GM23248 (cell line): ENCODE data around the gene GINM1. TPM values are rescaled to one million over a fixed set of nuclear protein-coding genes. Genes with fewer than 3 reads are reported as not detected.
A peak's percentile ranks its signal among the peaks of the same experiment; 100 is the strongest.

Experiments
- DNase-seq: peaks from one replicate; pipeline ENCODE4 v3.0.0-alpha.2; 2015
- H2AFZ ChIP-seq: fragments of 200-600 bp; sonication (generic); 2 replicates; pipeline ENCODE4 v1.6.1; 2016; ENCODE audit warnings: antibody characterized with exemption
- H3F3A ChIP-seq: fragments of 200-600 bp; sonication (generic); 2 replicates; pipeline ENCODE4 v1.6.1; 2016; ENCODE audit warnings: mild to moderate bottlenecking, antibody characterized with exemption, mixed run types; ENCODE audit not compliant: insufficient read depth
- H3K27ac ChIP-seq: fragments of 200-600 bp; sonication (generic); 2 replicates; pipeline ENCODE4 v1.5.1; 2016; ENCODE audit warnings: mild to moderate bottlenecking
- H3K27me3 ChIP-seq: fragments of 200-600 bp; sonication (generic); replicated peaks from 2 replicates; pipeline ENCODE4 v1.6.1; 2016; ENCODE audit warnings: mild to moderate bottlenecking; ENCODE audit not compliant: insufficient read depth
- H3K36me3 ChIP-seq: fragments of 200-600 bp; sonication (generic); 2 replicates; pipeline ENCODE4 v1.6.1; 2016; ENCODE audit warnings: low read depth, mild to moderate bottlenecking
- H3K4me1 ChIP-seq: fragments of 200-600 bp; sonication (generic); 2 replicates; pipeline ENCODE4 v1.6.1; 2016; ENCODE audit warnings: mild to moderate bottlenecking; ENCODE audit not compliant: insufficient read depth
- H3K4me2 ChIP-seq: fragments of 200-600 bp; sonication (generic); one replicate; pipeline ENCODE4 v1.6.1; 2016; ENCODE audit warnings: mild to moderate bottlenecking; ENCODE audit not compliant: unreplicated experiment
- H3K4me3 ChIP-seq: fragments of 200-600 bp; sonication (generic); 2 replicates; pipeline ENCODE4 v1.5.1; 2016; ENCODE audit warnings: mild to moderate bottlenecking
- H3K79me2 ChIP-seq: fragments of 200-600 bp; sonication (generic); 2 replicates; pipeline ENCODE4 v1.6.1; 2016; ENCODE audit warnings: mild to moderate bottlenecking; ENCODE audit not compliant: insufficient read depth
- H3K9ac ChIP-seq: fragments of 200-600 bp; sonication (generic); 2 replicates; pipeline ENCODE4 v1.6.1; 2016; ENCODE audit warnings: mild to moderate bottlenecking
- H3K9me2 ChIP-seq: fragments of 200-600 bp; sonication (generic); 2 replicates; pipeline ENCODE4 v1.6.1; 2016; ENCODE audit warnings: mixed run types, mild to moderate bottlenecking, moderate library complexity; ENCODE audit not compliant: insufficient read depth
- H3K9me3 ChIP-seq: fragments of 200-600 bp; sonication (generic); one replicate; pipeline ENCODE4 v1.6.1; 2017; ENCODE audit warnings: low read depth
- H4K20me1 ChIP-seq: fragments of 200-600 bp; sonication (generic); 2 replicates; pipeline ENCODE4 v1.6.0; 2016; ENCODE audit not compliant: insufficient read depth
- EZH2 ChIP-seq: fragments of 200-600 bp; sonication (generic); IDR thresholded peaks from 2 replicates; pipeline ENCODE4 v1.6.1; 2018; ENCODE audit warnings: antibody characterized with exemption, mild to moderate bottlenecking; ENCODE audit not compliant: insufficient read depth, poor library complexity, severe bottlenecking
- EZH2phosphoT487 ChIP-seq: fragments of 200-600 bp; sonication (generic); IDR thresholded peaks from 2 replicates; pipeline ENCODE4 v1.6.1; 2018; ENCODE audit warnings: antibody characterized with exemption, moderate library complexity, mild to moderate bottlenecking, low read depth; ENCODE audit not compliant: insufficient read depth
- WGBS, 2 experiments: methylation state at CpG; one replicate each; pipeline ENCODE4 v1.1.6; 2015 to 2017; ENCODE audit warnings: low lambda C conversion rate in 2 of 2, low coverage in 1 of 2; ENCODE audit errors: missing lambda C conversion rate in 2 of 2; 5-methylcytosine and 5-hydroxymethylcytosine counted together
- in situ Hi-C: fragments of 300-500 bp; cut with MboI; formaldehyde crosslinking; loops from 2 replicates; pipeline ENCODE4 v1.15.0; 2020
- polyA plus RNA-seq: library from polyadenylated mRNA; unstranded; fragments of >200 nt; fragmentation: Nextera tagmentation; extraction: Ambion mirVana; gene quantifications from 2 replicates; pipeline ENCODE4 v1.2.1, GENCODE V29; 2016
- total RNA-seq: library from RNA; depleted of rRNA; stranded (reverse); fragments of >200 nt; shearing (Covaris generic); gene quantifications from 2 replicates; pipeline ENCODE4 v1.2.3, GENCODE V29; 2014

The GINM1 gene
- total and polyA plus RNA-seq, 2 experiments from 2014 or later: 83.1 to 98.7 TPM

DNA sequence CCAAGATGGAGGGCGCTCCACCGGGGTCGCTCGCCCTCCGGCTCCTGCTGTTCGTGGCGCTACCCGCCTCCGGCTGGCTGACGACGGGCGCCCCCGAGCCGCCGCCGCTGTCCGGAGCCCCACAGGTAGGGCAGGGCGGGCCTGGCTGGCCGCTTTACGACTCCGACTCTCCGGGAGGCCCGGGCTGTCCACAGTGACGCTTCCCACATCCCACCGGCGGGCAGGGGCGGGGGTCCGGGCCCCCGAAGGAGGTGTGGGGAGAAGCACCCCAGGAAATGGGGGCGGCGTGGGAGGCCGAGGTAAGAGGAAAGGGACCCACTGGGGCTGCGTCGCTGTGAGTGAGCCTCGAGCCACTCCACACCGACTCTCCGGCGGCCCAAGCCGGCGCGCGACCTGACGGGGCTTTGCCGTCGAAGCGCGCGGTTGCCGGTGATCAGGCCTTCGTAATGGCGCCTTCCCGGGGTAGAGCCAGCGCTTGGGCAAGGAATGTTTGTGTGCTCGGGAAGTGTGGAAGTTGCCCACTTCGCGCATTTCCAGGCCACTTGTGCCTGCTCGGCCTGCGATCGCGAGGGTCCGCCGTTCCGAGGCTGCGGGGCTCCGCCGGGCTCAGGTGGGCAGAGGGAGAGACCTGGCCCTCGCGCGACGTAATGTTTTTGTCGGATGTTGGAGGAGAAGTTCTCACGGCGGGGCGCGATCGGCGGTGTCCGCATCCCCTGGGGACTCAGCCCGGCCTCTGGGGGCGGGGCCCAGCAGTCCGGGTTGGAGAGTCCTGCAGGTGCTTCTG, 427 bp downstream of the GINM1 start:
- no peaks in the 10 kb centered on the region for H3K27me3 ChIP-seq
- H2AFZ ChIP-seq: peak overlapping the region; percentile 98
- 0 out of 2 replicates have a peak, but pooled peaks cover 10% of the 10 kb centered on the region for H3F3A ChIP-seq
- peak overlapping the region; percentile 83 for H3K4me2 ChIP-seq
- WGBS, 2 experiments: 1% methylated on average over 72 to 81 of the region's 81 CpGs
- H3K27ac ChIP-seq: peak overlapping the region; percentile 80
- no peak for TF ChIP-seq EZH2
- no peak for TF ChIP-seq EZH2phosphoT487
- H3K79me2 ChIP-seq: peaks cover 45% of the 10 kb centered on the region
- no peaks in the 10 kb centered on the region for H3K9me2 ChIP-seq
- peaks cover 9% of the 10 kb centered on the region for H3K4me1 ChIP-seq
- H4K20me1 ChIP-seq: no peaks in the 10 kb centered on the region
- no peaks in the 10 kb centered on the region for H3K36me3 ChIP-seq
- in situ Hi-C loops: no loop called here
- H3K4me3 ChIP-seq: peak overlapping the region; percentile 94
- peak overlapping the region; percentile 92 for H3K9ac ChIP-seq
- DNase-seq: peak; percentile 72
- no peaks in the 10 kb centered on the region for H3K9me3 ChIP-seq

DNA sequence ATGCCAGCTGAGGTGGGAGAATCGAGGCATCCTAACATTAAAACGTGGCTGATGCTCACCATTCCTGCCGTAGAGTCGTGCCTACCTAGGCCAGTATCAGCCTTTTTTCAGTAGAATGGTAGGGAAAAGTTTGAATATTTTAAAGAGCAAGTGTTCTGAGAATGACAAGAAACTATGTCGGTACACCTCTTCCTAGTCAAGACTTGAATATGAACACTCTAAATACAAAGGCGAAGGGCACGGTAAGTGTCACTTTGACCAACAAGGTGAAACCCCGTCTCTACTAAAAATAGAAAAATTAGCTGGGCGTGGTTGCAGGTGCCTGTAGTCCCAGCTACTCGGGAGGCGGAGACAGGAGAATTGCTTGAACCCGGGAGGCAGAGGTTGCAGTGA, 1.0 kb downstream of the GINM1 start:
- H2AFZ ChIP-seq: peak overlapping the region; percentile 98
- in situ Hi-C loops: no loop called here
- no peaks in the 10 kb centered on the region for H3K9me2 ChIP-seq
- no peaks in the 10 kb centered on the region for H3K36me3 ChIP-seq
- peak overlapping the region; percentile 92 for H3K9ac ChIP-seq
- H3K4me1 ChIP-seq: peaks cover 9% of the 10 kb centered on the region
- H3F3A ChIP-seq: 0 out of 2 replicates have a peak, but pooled peaks cover 10% of the 10 kb centered on the region
- H3K79me2 ChIP-seq: peaks cover 51% of the 10 kb centered on the region
- no peaks in the 10 kb centered on the region for H3K9me3 ChIP-seq
- peak overlapping the region; percentile 94 for H3K4me3 ChIP-seq
- H4K20me1 ChIP-seq: no peaks in the 10 kb centered on the region
- H3K4me2 ChIP-seq: peak overlapping the region; percentile 83
- peak overlapping the region; percentile 80; the same call in 1 of the 2 replicates for H3K27ac ChIP-seq
- 45 to 48% methylated on average over 12 of the region's 12 CpGs for WGBS, 2 experiments
- DNase-seq: no peak
- TF ChIP-seq EZH2 (no peak), EZH2phosphoT487 (no peak)
- H3K27me3 ChIP-seq: no peaks in the 10 kb centered on the region

GRCh38 chr6:149567945-149568585, 1.9 kb downstream of the GINM1 start:
- H3K36me3 ChIP-seq: no peaks in the 10 kb centered on the region
- no peaks in the 10 kb centered on the region for H3K9me2 ChIP-seq
- no peak overlapping the region for H3K4me3 ChIP-seq
- no peaks in the 10 kb centered on the region for H3K27me3 ChIP-seq
- no peak for TF ChIP-seq EZH2phosphoT487
- no peak for TF ChIP-seq EZH2
- DNase-seq: no peak
- peaks cover 60% of the 10 kb centered on the region for H3K79me2 ChIP-seq
- no peaks in the 10 kb centered on the region for H3K9me3 ChIP-seq
- 82 to 88% methylated on average over 7 of the region's 7 CpGs for WGBS, 2 experiments
- no peaks in the 10 kb centered on the region for H4K20me1 ChIP-seq
- H2AFZ ChIP-seq: no peak overlapping the region
- H3K4me2 ChIP-seq: no peak overlapping the region
- H3K4me1 ChIP-seq: peaks cover 8% of the 10 kb centered on the region
- H3K27ac ChIP-seq: no peak overlapping the region
- H3K9ac ChIP-seq: no peak overlapping the region
- in situ Hi-C loops: no loop called here
- H3F3A ChIP-seq: 0 out of 2 replicates have a peak, but pooled peaks cover 10% of the 10 kb centered on the region

DNA sequence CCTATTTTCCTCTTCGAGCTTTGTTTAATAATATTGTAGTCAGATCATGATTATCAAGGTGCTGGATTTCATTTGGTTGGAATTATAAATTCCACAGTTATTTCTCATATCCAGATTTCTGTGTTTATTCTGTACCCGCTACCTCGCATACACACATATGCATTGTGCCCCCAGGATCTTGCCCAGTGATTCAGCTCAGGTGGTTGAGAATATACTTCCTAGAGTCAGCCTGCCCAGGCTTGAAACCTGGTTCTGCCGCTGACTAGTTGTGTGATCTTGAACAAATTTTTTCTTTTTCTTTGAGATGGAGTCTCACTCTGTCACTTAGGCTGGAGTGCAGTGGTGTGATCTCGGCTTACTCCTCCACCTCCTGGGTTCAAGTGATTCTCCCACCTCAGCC, 14.7 kb downstream of the GINM1 start:
- Histone ChIP-seq H3K4me2 (no peak overlapping the region), H2AFZ (no peak overlapping the region), H3K36me3 (peaks cover 14% of the 10 kb centered on the region; the same call in 1 of the 2 replicates), H3K27me3 (no peaks in the 10 kb centered on the region), H3K9me2 (no peaks in the 10 kb centered on the region), H4K20me1 (no peaks in the 10 kb centered on the region), H3K9me3 (no peaks in the 10 kb centered on the region), H3K27ac (no peak overlapping the region), H3F3A (no peaks in the 10 kb centered on the region), H3K79me2 (peaks cover 4% of the 10 kb centered on the region), H3K4me3 (no peak overlapping the region), H3K4me1 (no peaks in the 10 kb centered on the region), H3K9ac (no peak overlapping the region)
- DNase-seq: no peak
- no peak for TF ChIP-seq EZH2phosphoT487
- TF ChIP-seq EZH2: no peak
- in situ Hi-C loops: no loop called here
- WGBS, 2 experiments: 98 to 99% methylated on average over 5 of the region's 5 CpGs
